GM12864 (cell line): Measurements from ENCODE around the gene SLC22A4.

Source experiments
- DNase-seq: peaks from one replicate; pipeline ENCODE4 v3.0.0-alpha.2; 2011; ENCODE audit warnings: low read depth
- H3K4me3 ChIP-seq: 2 replicates; pipeline ENCODE4 v1.5.1; 2011; ENCODE audit warnings: mild to moderate bottlenecking, low read depth, low read length, control low read depth
- CTCF ChIP-seq: IDR thresholded peaks from 2 replicates; pipeline ENCODE4 v1.5.1; 2011; ENCODE audit warnings: low read depth, mild to moderate bottlenecking, moderate library complexity, low read length, control low read depth, inconsistent platforms; ENCODE audit errors: missing control alignments

SLC22A4 gene

DNA sequence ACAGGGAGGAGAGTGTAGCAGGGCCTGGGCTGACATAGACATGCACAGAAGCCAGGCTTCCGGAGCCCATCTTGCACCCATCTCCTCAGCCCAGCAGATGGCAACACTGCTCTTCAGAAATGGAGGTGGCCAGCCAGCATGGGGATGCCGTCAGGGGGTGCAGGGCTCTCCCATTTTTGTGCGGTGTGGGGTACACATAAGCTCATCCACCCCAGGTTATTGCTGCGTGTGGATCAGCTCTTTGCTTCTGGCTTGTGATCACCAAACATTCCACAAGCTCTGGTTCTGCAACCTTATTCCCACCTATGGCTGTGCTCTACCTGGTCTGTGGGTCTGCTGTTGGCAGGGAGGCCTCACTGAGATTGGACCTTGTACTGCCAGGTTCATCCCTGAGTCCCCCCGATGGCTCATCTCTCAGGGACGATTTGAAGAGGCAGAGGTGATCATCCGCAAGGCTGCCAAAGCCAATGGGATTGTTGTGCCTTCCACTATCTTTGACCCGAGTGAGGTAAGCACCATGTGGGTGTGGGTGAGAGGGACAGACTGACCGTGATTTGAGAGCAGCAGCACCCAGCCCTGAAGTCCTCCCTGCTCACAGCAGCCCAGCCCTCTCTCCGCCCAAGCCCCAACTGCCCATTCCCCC, 92.6 kb downstream of the SLC22A4 start:
- H3K4me3 ChIP-seq = no peak overlapping the region
- peak; percentile 93 for TF ChIP-seq CTCF
- peak; percentile 55 for DNase-seq

- no peak for DNase-seq
- no peak for TF ChIP-seq CTCF
- H3K4me3 ChIP-seq = no peak overlapping the region
These were observed 93.5 kb downstream of the SLC22A4 start for GRCh38 chr5:132387640-132388117.

DNA sequence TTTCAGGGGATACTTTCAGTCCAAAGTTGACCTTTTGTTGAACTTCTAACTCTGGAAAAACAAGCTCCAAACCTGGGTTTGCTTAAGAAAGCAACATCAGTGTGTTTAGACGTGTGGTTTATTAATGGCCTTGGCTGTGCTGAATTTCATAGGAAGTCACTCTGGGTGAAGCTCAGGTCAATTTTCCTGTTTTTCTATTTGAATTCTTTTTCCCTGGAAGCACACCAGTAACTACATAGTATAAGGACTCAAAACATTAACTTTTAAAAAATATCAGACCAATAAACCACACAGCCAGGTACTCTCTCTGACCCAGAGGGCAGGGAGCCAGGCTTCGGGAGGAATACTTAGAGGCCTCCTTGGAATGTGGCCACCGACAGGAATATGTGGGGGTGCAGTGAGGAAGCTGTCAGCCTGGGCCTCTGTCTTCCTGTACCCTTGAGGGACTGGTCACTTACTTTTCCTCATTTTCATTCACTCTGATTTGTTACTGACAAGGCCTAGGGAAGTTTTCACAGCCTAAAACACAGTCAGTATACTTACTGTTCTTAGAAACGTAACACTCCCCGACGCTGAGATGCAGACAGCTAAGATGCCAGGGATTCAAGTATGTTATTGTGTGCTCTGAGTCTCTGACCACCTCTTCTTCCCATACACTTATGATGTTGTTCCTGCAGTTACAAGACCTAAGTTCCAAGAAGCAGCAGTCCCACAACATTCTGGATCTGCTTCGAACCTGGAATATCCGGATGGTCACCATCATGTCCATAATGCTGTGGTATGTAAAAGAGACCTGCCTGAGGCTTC, 94.3 kb downstream of the SLC22A4 start:
- TF ChIP-seq CTCF = no peak
- no peak overlapping the region for H3K4me3 ChIP-seq
- DNase-seq = no peak

DNA sequence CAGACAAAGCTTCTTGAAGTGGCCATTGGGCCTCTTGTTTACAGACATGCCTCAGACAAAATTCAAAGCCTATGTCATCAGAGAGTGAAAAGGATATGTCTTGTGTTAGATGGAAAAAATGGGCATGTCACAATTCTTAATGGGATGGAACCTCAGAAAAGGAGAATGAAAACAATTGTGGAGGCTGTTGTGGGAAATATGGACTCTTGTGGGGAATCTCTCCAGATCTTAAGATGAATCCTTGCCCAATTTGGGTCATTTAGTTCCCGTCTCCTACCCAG, 94.8 kb downstream of the SLC22A4 start:
- no peak for TF ChIP-seq CTCF
- H3K4me3 ChIP-seq = no peak overlapping the region
- no peak for DNase-seq

GRCh38 chr5:132389585-132390286, 95.5 kb downstream of the SLC22A4 start:
- no peak overlapping the region for H3K4me3 ChIP-seq
- TF ChIP-seq CTCF = no peak
- no peak for DNase-seq

GRCh38 chr5:132391247-132391646, 97.1 kb downstream of the SLC22A4 start:
- TF ChIP-seq CTCF = no peak
- no peak for DNase-seq
- no peak overlapping the region for H3K4me3 ChIP-seq

DNA sequence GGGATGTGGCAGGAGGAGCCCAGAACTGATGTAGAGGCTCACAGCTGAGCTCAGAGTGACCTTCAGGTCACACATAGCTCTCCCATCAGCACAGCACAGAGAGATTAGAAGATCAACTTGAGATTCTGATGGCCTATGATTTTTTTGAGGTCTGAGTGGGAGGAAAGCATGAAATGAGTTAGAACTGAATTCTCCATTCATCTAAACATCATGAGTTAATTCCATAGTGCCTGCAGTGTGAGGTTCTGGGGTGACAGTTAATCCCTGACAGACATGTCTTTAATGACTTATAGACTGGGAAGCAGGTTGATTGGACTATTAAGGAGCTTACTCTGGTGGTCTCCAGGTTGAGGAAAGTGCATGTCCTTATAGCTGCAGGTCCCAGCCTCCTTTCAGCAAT, 97.7 kb downstream of the SLC22A4 start:
- no peak overlapping the region for H3K4me3 ChIP-seq
- no peak for TF ChIP-seq CTCF
- DNase-seq = no peak
